Tibial nerve (tissue), 4 donors: Measurements from ENCODE around the gene CCDC88B.

Source experiments
- EP300 ChIP-seq, 2 donors: sonication (generic); formaldehyde crosslinking; IDR thresholded peaks; one replicate each; pipeline ENCODE4 v1.6.1; 2017; ENCODE audit warnings: antibody characterized with exemption in 2 of 2, mild to moderate bottlenecking in 1 of 2
- POLR2A ChIP-seq, 2 donors: fragments of 450-650 bp; IDR thresholded peaks; one replicate each; pipeline ENCODE4 v1.6.1; 2017; ENCODE audit warnings: antibody characterized with exemption in 2 of 2, mild to moderate bottlenecking in 2 of 2, moderate library complexity in 2 of 2
- TF ChIP-seq, protein P1 (sequence below), 5 experiments: fragments of 200-600 bp in 3 of 5; fragments of 450-650 bp in 2 of 5; sonication (generic) in 3 of 5; IDR thresholded peaks; one replicate each; pipeline ENCODE4 v1.5.1; 2016 to 2019; ENCODE audit warnings: antibody characterized with exemption in 5 of 5, mild to moderate bottlenecking in 3 of 5, moderate library complexity in 2 of 5

- TF ChIP-seq, protein P1, sequence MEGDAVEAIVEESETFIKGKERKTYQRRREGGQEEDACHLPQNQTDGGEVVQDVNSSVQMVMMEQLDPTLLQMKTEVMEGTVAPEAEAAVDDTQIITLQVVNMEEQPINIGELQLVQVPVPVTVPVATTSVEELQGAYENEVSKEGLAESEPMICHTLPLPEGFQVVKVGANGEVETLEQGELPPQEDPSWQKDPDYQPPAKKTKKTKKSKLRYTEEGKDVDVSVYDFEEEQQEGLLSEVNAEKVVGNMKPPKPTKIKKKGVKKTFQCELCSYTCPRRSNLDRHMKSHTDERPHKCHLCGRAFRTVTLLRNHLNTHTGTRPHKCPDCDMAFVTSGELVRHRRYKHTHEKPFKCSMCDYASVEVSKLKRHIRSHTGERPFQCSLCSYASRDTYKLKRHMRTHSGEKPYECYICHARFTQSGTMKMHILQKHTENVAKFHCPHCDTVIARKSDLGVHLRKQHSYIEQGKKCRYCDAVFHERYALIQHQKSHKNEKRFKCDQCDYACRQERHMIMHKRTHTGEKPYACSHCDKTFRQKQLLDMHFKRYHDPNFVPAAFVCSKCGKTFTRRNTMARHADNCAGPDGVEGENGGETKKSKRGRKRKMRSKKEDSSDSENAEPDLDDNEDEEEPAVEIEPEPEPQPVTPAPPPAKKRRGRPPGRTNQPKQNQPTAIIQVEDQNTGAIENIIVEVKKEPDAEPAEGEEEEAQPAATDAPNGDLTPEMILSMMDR (IDR thresholded peaks at IDR 0.05), result no peak
- no peak for TF ChIP-seq EP300 (IDR thresholded peaks at IDR 0.05)
- no peak for TF ChIP-seq POLR2A (IDR thresholded peaks at IDR 0.05)
Observed at GRCh38 chr11:64340671-64341335, 799 bp downstream of the CCDC88B start.
